IMR-90 (cell line): ENCODE measurements around the gene ATP9B.

Experiments
- CEBPB ChIP-seq: IDR thresholded peaks from 2 replicates; pipeline ENCODE4 v1.6.1; 2012; ENCODE audit warnings: low read depth, low read length, improper control_type of control experiment
- ELK1 ChIP-seq: fragments of 150-350 bp; IDR thresholded peaks from 2 replicates; pipeline ENCODE4 v1.6.1; 2016; ENCODE audit warnings: low read depth, mild to moderate bottlenecking, low read length, moderate library complexity, borderline replicate concordance
- MAFK ChIP-seq: IDR thresholded peaks from 2 replicates; pipeline ENCODE4 v1.6.1; 2012; ENCODE audit warnings: low read depth, low read length, improper control_type of control experiment
- MAZ ChIP-seq: IDR thresholded peaks from 2 replicates; pipeline ENCODE4 v1.6.1; 2012; ENCODE audit warnings: low read depth, mild to moderate bottlenecking, low read length, improper control_type of control experiment, moderate library complexity, borderline replicate concordance
- MXI1 ChIP-seq: IDR thresholded peaks from 2 replicates; pipeline ENCODE4 v1.6.1; 2012; ENCODE audit warnings: low read depth, mild to moderate bottlenecking, low read length, moderate library complexity, borderline replicate concordance
- NFE2L2 ChIP-seq: fragments of 150-350 bp; IDR thresholded peaks from 2 replicates; pipeline ENCODE4 v1.6.1; 2016; ENCODE audit warnings: low read depth, mild to moderate bottlenecking, low read length
- POLR2A ChIP-seq: IDR thresholded peaks from 2 replicates; pipeline ENCODE4 v1.6.1; 2012; ENCODE audit warnings: mild to moderate bottlenecking, low read depth, low read length
- RAD21 ChIP-seq: IDR thresholded peaks from 2 replicates; pipeline ENCODE4 v1.6.1; 2012; ENCODE audit warnings: low read length, improper control_type of control experiment
- RCOR1 ChIP-seq: IDR thresholded peaks from 2 replicates; pipeline ENCODE4 v1.6.1; 2012; ENCODE audit warnings: mild to moderate bottlenecking, low read length, improper control_type of control experiment; ENCODE audit not compliant: insufficient replicate concordance
- USF2 ChIP-seq: fragments of 150-350 bp; IDR thresholded peaks from 2 replicates; pipeline ENCODE4 v1.6.1; 2017; ENCODE audit warnings: mild to moderate bottlenecking, antibody characterized with exemption, low read length, low read depth
- TF ChIP-seq, protein P1 (sequence below): conservative IDR thresholded peaks from 2 replicates; pipeline ENCODE4 v1.5.1; 2012; ENCODE audit warnings: mild to moderate bottlenecking, low read depth, low read length, improper control_type of control experiment

DNA sequence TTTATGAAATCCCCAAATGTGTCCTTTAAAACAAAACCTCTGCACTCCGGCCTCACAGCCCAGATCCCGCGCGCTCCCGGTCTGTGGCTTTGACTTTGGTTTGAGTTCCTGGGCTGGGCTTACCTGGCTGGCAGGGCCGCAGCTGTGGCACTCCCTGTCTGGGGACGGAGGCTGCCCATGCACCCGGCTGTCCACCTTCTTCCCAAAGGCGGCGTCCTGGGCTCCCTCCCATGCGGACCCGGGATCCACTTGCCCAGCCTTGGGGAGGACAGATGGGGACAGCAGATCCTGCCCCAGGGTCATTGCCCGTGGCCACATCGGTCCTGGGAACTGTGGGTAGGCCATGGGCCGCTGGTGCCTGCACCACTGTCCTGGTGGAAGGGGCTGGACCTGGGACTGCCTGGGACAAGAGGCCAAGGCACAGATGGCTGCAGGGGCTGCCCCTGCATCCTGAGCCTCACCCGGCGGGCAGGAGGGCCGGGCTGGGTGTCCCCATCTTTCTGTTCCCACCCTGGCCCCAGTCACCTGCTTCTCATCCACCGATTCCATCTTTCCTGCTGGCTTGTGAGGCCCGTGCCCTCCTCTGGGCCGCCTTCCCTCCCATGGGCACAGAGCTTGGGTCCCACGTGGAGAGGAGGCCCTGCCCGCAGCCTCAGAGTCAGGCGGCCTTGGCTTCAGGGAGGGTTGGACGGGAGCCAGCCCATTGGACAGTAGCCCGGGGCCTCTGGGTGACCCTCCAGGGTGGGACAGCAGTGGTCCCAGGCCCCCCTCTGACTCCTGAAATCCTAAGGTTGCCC, 354.2 kb downstream of the ATP9B start:
- TF ChIP-seq, protein P1, sequence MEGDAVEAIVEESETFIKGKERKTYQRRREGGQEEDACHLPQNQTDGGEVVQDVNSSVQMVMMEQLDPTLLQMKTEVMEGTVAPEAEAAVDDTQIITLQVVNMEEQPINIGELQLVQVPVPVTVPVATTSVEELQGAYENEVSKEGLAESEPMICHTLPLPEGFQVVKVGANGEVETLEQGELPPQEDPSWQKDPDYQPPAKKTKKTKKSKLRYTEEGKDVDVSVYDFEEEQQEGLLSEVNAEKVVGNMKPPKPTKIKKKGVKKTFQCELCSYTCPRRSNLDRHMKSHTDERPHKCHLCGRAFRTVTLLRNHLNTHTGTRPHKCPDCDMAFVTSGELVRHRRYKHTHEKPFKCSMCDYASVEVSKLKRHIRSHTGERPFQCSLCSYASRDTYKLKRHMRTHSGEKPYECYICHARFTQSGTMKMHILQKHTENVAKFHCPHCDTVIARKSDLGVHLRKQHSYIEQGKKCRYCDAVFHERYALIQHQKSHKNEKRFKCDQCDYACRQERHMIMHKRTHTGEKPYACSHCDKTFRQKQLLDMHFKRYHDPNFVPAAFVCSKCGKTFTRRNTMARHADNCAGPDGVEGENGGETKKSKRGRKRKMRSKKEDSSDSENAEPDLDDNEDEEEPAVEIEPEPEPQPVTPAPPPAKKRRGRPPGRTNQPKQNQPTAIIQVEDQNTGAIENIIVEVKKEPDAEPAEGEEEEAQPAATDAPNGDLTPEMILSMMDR, result no peak
- no peak for TF ChIP-seq RAD21
- no peak for TF ChIP-seq ELK1
- no peak for TF ChIP-seq POLR2A
- no peak for TF ChIP-seq CEBPB
- TF ChIP-seq MXI1, result no peak
- TF ChIP-seq USF2, result no peak
- no peak for TF ChIP-seq MAZ
- TF ChIP-seq MAFK, result no peak
- TF ChIP-seq NFE2L2, result no peak
- TF ChIP-seq RCOR1, result no peak
